Fibroblast of lung (primary cell): Measurements from ENCODE around the gene SUGCT. TPM values are rescaled to one million over a fixed set of nuclear protein-coding genes. Genes with fewer than 3 reads are reported as not detected.

Source experiments
- DNase-seq, 2 donors: peaks; one replicate each; pipeline versions ENCODE4 v3.0.0 to v3.0.0-alpha.2; 2010; ENCODE audit warnings: low read depth in 2 of 2
- H2AFZ ChIP-seq: 2 replicates; pipeline ENCODE4 v1.5.1; 2012; ENCODE audit warnings: low read length, control low read depth, inconsistent platforms
- H3K27ac ChIP-seq: 2 replicates; pipeline ENCODE4 v1.5.1; 2011; ENCODE audit warnings: low read length, control low read depth; ENCODE audit not compliant: insufficient read depth
- H3K27me3 ChIP-seq: 2 replicates; pipeline ENCODE4 v1.5.1; 2011; ENCODE audit warnings: mild to moderate bottlenecking, low read length; ENCODE audit not compliant: control insufficient read depth, insufficient read depth
- H3K36me3 ChIP-seq: 2 replicates; pipeline ENCODE4 v1.5.1; 2011; ENCODE audit warnings: low read length; ENCODE audit not compliant: control insufficient read depth, insufficient read depth
- H3K4me1 ChIP-seq: 2 replicates; pipeline ENCODE4 v1.5.1; 2011; ENCODE audit warnings: low read length; ENCODE audit not compliant: control insufficient read depth, insufficient read depth; ENCODE audit errors: extremely low read depth
- H3K4me2 ChIP-seq: 2 replicates; pipeline ENCODE4 v1.5.1; 2011; ENCODE audit warnings: low read length, control low read depth; ENCODE audit not compliant: insufficient read depth; ENCODE audit errors: extremely low read depth
- H3K4me3 ChIP-seq, 4 experiments: fragments of 200-600 bp in 1 of 4; sonication (generic) in 1 of 4; replicated peaks in 1 of 4; 2 replicates each; pipeline ENCODE4 v1.5.1; 2011 to 2016; ENCODE audit warnings: low read length in 4 of 4, low read depth in 3 of 4, mild to moderate bottlenecking in 3 of 4, control low read depth in 2 of 4, inconsistent platforms in 1 of 4, mixed read lengths in 1 of 4; ENCODE audit not compliant: insufficient read depth in 1 of 4; ENCODE audit errors: control extremely low read depth in 1 of 4
- H3K79me2 ChIP-seq: 2 replicates; pipeline ENCODE4 v1.5.1; 2012; ENCODE audit warnings: mild to moderate bottlenecking, low read length, inconsistent platforms; ENCODE audit not compliant: control insufficient read depth, insufficient read depth
- H3K9ac ChIP-seq: 2 replicates; pipeline ENCODE4 v1.5.1; 2011; ENCODE audit warnings: mild to moderate bottlenecking, low read length, control low read depth; ENCODE audit not compliant: insufficient read depth
- H3K9me3 ChIP-seq: 2 replicates; pipeline ENCODE4 v1.5.1; 2012; ENCODE audit warnings: low read depth, low read length; ENCODE audit not compliant: control insufficient read depth, insufficient read depth
- H4K20me1 ChIP-seq: 2 replicates; pipeline ENCODE4 v1.5.1; 2011; ENCODE audit warnings: low read length; ENCODE audit not compliant: control insufficient read depth, insufficient read depth; ENCODE audit errors: extremely low read depth
- EZH2 ChIP-seq: IDR thresholded peaks from 2 replicates; pipeline ENCODE4 v1.5.1; 2012; ENCODE audit warnings: low read length, control low read depth, mild to moderate bottlenecking; ENCODE audit errors: missing control alignments
- polyA plus RNA-seq, 2 donors: library from polyadenylated mRNA; depleted of rRNA in 1 of 2; stranded (reverse) in 1 of 2; unstranded in 1 of 2; fragments of >200 nt; gene quantifications; 2 replicates each; pipeline ENCODE4 v1.2.1, GENCODE V29; 2011 to 2012; ENCODE audit warnings: missing spikeins in 1 of 2
- total RNA-seq: library from RNA; depleted of rRNA; stranded (reverse); fragments of >200 nt; gene quantifications from 2 replicates; pipeline ENCODE4 v1.2.1, GENCODE V29; 2014
- TF ChIP-seq, protein P1 (sequence below), 2 donors: IDR thresholded peaks in 1 of 2; conservative IDR thresholded peaks in 1 of 2; 1 replicate in 1 of 2; 2 replicates in 1 of 2; pipeline ENCODE4 v1.5.1; 2011 to 2012; ENCODE audit warnings: low read length in 2 of 2, control low read depth in 1 of 2, inconsistent platforms in 1 of 2, low read depth in 1 of 2, mild to moderate bottlenecking in 1 of 2

Gene SUGCT
- total and polyA plus RNA-seq, 2 donors (not counting 1 experiment from before 2014, with no cell fraction given) = 8.4 to 16.5 TPM

GRCh38 chr7:40348126-40348728, 213.4 kb downstream of the SUGCT start:
- H3K36me3 ChIP-seq = no peaks in the 10 kb centered on the region
- no peaks in the 10 kb centered on the region for H3K79me2 ChIP-seq
- no peaks in the 10 kb centered on the region for H4K20me1 ChIP-seq
- peak in 1 of 2 donors; percentile 96 for DNase-seq
- TF ChIP-seq, protein P1, sequence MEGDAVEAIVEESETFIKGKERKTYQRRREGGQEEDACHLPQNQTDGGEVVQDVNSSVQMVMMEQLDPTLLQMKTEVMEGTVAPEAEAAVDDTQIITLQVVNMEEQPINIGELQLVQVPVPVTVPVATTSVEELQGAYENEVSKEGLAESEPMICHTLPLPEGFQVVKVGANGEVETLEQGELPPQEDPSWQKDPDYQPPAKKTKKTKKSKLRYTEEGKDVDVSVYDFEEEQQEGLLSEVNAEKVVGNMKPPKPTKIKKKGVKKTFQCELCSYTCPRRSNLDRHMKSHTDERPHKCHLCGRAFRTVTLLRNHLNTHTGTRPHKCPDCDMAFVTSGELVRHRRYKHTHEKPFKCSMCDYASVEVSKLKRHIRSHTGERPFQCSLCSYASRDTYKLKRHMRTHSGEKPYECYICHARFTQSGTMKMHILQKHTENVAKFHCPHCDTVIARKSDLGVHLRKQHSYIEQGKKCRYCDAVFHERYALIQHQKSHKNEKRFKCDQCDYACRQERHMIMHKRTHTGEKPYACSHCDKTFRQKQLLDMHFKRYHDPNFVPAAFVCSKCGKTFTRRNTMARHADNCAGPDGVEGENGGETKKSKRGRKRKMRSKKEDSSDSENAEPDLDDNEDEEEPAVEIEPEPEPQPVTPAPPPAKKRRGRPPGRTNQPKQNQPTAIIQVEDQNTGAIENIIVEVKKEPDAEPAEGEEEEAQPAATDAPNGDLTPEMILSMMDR (conservative IDR thresholded peaks at IDR 0.05 in 1 of 2, IDR thresholded peaks at IDR 0.05 in 1 of 2; ENCODE audit: low read depth in 1 of 2, low read length in 2 of 2) = no peak
- TF ChIP-seq EZH2 = no peak
- no peaks in the 10 kb centered on the region for H3K4me1 ChIP-seq
- no peak overlapping the region for H3K27ac ChIP-seq
- no peak overlapping the region for H3K9ac ChIP-seq
- no peak overlapping the region for H3K4me2 ChIP-seq
- H2AFZ ChIP-seq = no peak overlapping the region
- no peaks in the 10 kb centered on the region for H3K27me3 ChIP-seq
- H3K9me3 ChIP-seq = no peaks in the 10 kb centered on the region
- H3K4me3 ChIP-seq = no peak overlapping the region

DNA sequence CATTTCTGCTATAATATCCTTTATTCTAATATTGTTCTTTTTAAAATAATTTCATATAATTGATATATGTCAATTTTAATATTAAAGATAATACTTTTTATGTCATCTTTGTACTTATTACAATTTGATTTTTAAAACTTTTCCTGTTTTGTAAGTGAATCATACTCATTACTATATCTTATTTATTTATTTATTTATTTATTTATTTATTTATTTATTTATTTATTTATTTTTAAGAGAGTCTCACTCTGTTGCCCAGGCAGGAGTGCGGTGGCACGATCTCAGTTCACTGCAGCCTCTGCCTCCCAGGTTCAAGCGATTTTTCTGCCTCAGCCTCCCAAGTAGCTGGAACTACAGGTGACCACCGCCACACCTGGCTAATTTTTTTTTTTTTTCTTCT, 215.3 kb downstream of the SUGCT start:
- Histone ChIP-seq H3K36me3 (no peaks in the 10 kb centered on the region), H3K79me2 (no peaks in the 10 kb centered on the region), H3K4me2 (no peak overlapping the region), H3K27ac (no peak overlapping the region), H3K9me3 (no peaks in the 10 kb centered on the region), H3K9ac (no peak overlapping the region), H3K27me3 (no peaks in the 10 kb centered on the region), H3K4me1 (no peaks in the 10 kb centered on the region), H3K4me3 (no peak overlapping the region), H2AFZ (no peak overlapping the region), H4K20me1 (no peaks in the 10 kb centered on the region)
- no peak for DNase-seq
- TF ChIP-seq, protein P1 (conservative IDR thresholded peaks at IDR 0.05 in 1 of 2, IDR thresholded peaks at IDR 0.05 in 1 of 2; ENCODE audit: low read depth in 1 of 2, low read length in 2 of 2) = no peak

DNA sequence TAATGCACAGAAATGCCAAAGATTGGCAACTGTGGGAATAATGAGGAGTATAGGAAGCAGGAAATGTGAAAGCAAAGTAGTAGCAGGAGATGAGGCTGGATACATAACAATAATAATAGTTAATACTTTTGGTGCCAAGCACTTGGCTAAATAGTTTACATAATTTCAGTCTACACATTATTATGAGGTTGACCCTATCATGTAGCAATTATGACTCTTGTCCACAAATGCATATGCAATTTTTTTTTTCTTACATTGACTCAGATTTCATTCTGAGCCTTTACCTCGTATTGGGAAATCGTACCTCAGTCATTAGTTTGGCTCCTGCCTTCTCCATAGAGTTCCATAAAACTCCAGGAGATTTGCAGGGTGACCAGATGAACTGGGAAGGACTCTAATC, 219.9 kb downstream of the SUGCT start:
- no peak overlapping the region for H2AFZ ChIP-seq
- no peak overlapping the region for H3K27ac ChIP-seq
- no peaks in the 10 kb centered on the region for H3K36me3 ChIP-seq
- H3K9me3 ChIP-seq = no peaks in the 10 kb centered on the region
- H3K9ac ChIP-seq = no peak overlapping the region
- no peaks in the 10 kb centered on the region for H4K20me1 ChIP-seq
- H3K79me2 ChIP-seq = no peaks in the 10 kb centered on the region
- no peak overlapping the region for H3K4me2 ChIP-seq
- no peak overlapping the region for H3K4me3 ChIP-seq
- no peaks in the 10 kb centered on the region for H3K4me1 ChIP-seq
- DNase-seq = peak in 1 of 2 donors; percentile 65
- no peaks in the 10 kb centered on the region for H3K27me3 ChIP-seq
- no peak for TF ChIP-seq EZH2
- TF ChIP-seq, protein P1 (conservative IDR thresholded peaks at IDR 0.05 in 1 of 2, IDR thresholded peaks at IDR 0.05 in 1 of 2; ENCODE audit: low read depth in 1 of 2, low read length in 2 of 2) = no peak
